T-helper 2 cell treated with Interferon-gamma antibody and Interleukin-4, amounts not matched to agents 5 μg/mL and 100 μg/mL, for 36 hours (primary cell): ENCODE data around the gene CCND1.
A peak's percentile ranks its signal among the peaks of the same experiment; 100 is the strongest.

Experiments
- DNase-seq: peaks from one replicate; pipeline ENCODE4 v3.0.0; 2021; ENCODE audit warnings: low spot score
- H3K27ac Mint-ChIP-seq: one replicate; pipeline ENCODE4 v1.8.0; 2021; ENCODE audit warnings: mild to moderate bottlenecking, mixed read lengths
- H3K27me3 Mint-ChIP-seq: one replicate; pipeline ENCODE4 v1.8.0; 2021; ENCODE audit warnings: low read depth, mixed read lengths
- H3K36me3 Mint-ChIP-seq: one replicate; pipeline ENCODE4 v1.8.0; 2021; ENCODE audit warnings: low read depth, mixed read lengths
- H3K4me1 Mint-ChIP-seq: one replicate; pipeline ENCODE4 v1.8.0; 2021; ENCODE audit warnings: low read depth, mixed read lengths
- H3K4me3 Mint-ChIP-seq: one replicate; pipeline ENCODE4 v1.8.0; 2022; ENCODE audit warnings: mild to moderate bottlenecking, moderate library complexity, mixed read lengths
- H3K9me3 Mint-ChIP-seq: one replicate; pipeline ENCODE4 v1.8.0; 2021; ENCODE audit warnings: mixed read lengths

The CCND1 gene

DNA sequence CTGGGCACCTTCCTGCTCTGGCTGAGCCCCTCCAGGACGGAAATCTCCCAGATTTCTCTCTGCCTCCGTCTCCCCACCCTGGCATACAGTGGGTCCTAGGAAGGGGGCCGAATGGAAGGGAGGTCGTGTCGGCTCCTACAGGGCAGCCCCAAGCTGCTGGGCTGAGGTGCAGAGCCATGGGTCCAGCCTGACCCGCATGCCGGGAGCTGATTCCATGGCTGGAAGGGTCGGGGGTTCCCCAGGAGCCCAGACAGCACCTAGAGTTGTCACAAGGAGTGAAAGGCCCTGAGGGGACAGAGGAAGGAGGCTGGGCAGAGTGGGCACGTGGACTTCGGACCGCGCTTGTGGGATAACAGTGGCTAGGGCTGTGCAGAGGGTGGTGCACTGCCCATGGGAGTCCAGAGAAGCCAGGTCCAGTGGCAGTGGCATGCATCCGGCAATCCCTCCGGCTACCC is 16.5 kb downstream of the CCND1 start:
- Mint-ChIP-seq H3K27ac (no peak overlapping the region), H3K36me3 (no peaks in the 10 kb centered on the region)

DNA sequence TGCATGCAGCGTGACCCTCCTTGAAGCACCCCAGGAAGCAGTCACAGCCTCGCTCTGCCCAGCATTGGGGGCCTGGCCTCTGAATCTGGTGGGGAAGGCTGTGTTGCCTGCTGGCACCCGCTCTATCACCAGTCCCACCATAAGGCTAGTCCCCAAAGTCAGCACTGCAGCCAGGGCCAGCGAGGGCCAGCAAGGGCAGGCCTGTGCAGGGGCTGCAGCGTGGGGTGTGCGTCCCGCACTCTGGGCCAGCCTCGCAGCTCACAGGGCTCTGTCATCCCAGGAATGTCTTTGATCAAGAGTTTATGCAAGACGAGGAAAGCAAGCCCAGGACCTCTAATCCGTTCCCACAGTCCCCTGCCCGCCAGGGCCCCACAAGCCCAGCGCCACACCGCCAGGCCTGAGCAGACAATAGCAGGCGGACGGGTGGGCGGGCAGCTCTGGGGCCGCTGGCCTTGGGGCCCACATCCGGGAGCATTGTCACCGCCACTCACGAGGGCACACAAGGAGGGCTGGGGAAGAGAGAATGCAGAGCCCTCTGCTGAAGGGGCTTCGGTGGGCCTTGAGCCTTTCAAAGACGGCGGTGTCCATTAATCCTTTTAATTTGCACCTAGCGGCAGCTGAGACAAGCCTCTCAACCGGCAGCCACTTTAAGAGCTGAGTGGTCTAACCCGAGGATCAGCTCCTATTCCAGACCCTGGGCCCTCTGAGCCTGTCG is 17.1 kb downstream of the CCND1 start:
- H3K4me3 Mint-ChIP-seq, result no peak overlapping the region
- H3K27me3 Mint-ChIP-seq, result no peaks in the 10 kb centered on the region
- DNase-seq, result no peak
- no peak overlapping the region for H3K27ac Mint-ChIP-seq
- H3K4me1 Mint-ChIP-seq, result no peaks in the 10 kb centered on the region
- no peaks in the 10 kb centered on the region for H3K9me3 Mint-ChIP-seq
- no peaks in the 10 kb centered on the region for H3K36me3 Mint-ChIP-seq

More for the DNA sequence above, 16.5 kb downstream of the CCND1 start:
- H3K9me3 Mint-ChIP-seq, result no peaks in the 10 kb centered on the region
- no peak overlapping the region for H3K4me3 Mint-ChIP-seq
- H3K27me3 Mint-ChIP-seq, result no peaks in the 10 kb centered on the region
- H3K4me1 Mint-ChIP-seq, result no peaks in the 10 kb centered on the region
- no peak for DNase-seq

DNA sequence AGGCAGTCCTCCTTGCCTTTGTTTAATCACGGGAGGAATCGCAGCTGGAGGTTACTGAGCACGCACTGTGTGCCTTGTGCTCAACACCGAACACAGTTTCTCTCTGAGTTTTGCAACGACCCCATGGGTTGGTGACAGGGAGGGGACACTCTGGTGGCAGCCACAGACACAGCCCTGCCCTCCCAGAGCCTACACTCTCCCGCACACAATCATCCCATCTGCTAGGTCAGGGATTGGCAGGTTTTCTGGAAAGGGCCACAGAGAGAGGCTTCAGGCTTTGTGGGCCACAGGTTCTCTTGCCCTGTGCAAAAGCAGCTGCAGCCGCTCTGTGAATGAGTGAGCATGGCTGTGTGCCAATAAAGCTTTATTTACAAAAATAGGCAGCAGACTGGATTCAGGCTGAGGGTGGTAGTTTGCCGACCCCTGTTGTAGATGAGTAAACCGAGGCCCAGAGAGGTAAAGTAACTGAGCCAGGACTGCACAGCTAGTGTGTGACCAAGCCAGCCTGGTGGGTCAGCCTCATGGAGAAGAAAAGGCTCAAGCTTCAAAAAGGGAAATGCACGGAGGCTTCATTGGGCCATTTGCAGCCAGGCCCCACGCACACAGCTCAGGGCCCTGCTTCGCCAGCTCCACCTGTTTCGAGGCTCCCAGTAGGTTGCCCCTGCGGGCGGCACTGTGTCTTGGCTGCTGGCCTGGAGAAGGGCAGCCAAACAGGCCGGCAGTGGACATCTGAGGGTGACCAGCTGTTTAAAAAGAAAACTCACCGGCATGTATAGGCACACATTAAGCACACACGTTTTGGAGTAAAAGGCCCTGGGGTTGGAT is 17.9 kb downstream of the CCND1 start:
- Mint-ChIP-seq H3K27me3 (no peaks in the 10 kb centered on the region), H3K4me1 (no peaks in the 10 kb centered on the region), H3K4me3 (no peak overlapping the region), H3K27ac (no peak overlapping the region), H3K36me3 (peaks cover 3% of the 10 kb centered on the region), H3K9me3 (no peaks in the 10 kb centered on the region)
- DNase-seq, result no peak

GRCh38 chr11:69659591-69659990 is 18.6 kb downstream of the CCND1 start:
- H3K36me3 Mint-ChIP-seq, result peaks cover 3% of the 10 kb centered on the region
- no peaks in the 10 kb centered on the region for H3K27me3 Mint-ChIP-seq
- H3K9me3 Mint-ChIP-seq, result no peaks in the 10 kb centered on the region
- no peak for DNase-seq
- no peaks in the 10 kb centered on the region for H3K4me1 Mint-ChIP-seq
- H3K27ac Mint-ChIP-seq, result no peak overlapping the region
- H3K4me3 Mint-ChIP-seq, result no peak overlapping the region

GRCh38 chr11:69660001-69660500 is 19.1 kb downstream of the CCND1 start:
- no peaks in the 10 kb centered on the region for H3K4me1 Mint-ChIP-seq
- no peak for DNase-seq
- H3K27ac Mint-ChIP-seq, result no peak overlapping the region
- peaks cover 3% of the 10 kb centered on the region for H3K36me3 Mint-ChIP-seq
- no peaks in the 10 kb centered on the region for H3K9me3 Mint-ChIP-seq
- H3K27me3 Mint-ChIP-seq, result no peaks in the 10 kb centered on the region
- no peak overlapping the region for H3K4me3 Mint-ChIP-seq

DNA sequence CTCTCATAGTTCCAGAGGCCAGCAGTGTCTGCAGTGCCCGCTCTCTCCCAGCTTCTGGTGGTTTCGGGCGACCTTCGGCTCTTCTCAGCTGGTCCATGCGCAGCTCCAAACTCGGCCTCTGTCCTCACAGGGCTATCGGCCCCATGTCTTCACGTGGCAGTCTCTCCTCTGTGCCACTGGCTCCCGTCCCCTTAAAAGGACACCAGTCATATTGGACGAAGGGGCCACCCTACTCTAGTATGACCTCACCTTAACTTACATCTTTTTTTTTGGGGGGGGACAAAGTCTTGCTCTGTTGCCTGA is 20.4 kb downstream of the CCND1 start:
- peaks cover 3% of the 10 kb centered on the region for H3K36me3 Mint-ChIP-seq
- H3K9me3 Mint-ChIP-seq, result no peaks in the 10 kb centered on the region
- H3K27me3 Mint-ChIP-seq, result no peaks in the 10 kb centered on the region
- H3K4me1 Mint-ChIP-seq, result no peaks in the 10 kb centered on the region
- H3K27ac Mint-ChIP-seq, result no peak overlapping the region
- DNase-seq, result no peak
- H3K4me3 Mint-ChIP-seq, result no peak overlapping the region

DNA sequence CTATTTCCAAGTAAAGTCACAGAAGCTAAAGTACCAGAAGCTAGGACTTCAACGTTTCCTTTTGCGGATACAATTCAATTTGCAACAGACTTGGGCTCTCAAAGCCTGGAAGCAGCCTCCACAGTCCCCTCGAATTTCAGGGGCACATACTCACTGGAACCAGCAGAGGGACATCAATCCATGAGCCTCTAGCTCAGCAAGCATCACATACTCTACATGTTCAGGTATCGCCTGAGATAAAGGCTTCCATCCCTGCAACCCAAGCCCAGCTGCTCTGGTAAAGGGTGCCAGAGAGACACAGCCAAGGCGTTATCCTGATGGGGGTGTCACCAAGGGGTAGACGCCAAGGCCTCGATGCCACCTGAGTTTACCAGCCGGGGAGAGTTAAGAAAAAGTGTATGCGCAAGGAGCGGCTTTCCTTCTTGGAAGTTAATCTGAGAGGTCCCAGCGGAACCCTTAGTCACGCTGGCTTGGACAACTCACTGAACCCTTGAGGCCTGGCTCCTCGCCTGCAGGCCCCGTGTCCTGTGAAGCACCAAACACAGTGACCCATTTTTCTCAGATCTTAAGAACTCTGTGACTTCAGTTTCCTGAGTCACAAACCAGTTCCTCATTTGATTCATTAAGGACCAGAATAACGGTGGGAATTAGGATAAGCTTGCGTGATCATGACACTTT is 21.2 kb downstream of the CCND1 start:
- Mint-ChIP-seq H3K36me3 (peaks cover 3% of the 10 kb centered on the region), H3K27ac (no peak overlapping the region), H3K9me3 (no peaks in the 10 kb centered on the region), H3K4me3 (no peak overlapping the region), H3K4me1 (no peaks in the 10 kb centered on the region), H3K27me3 (no peaks in the 10 kb centered on the region)
- DNase-seq, result no peak

DNA sequence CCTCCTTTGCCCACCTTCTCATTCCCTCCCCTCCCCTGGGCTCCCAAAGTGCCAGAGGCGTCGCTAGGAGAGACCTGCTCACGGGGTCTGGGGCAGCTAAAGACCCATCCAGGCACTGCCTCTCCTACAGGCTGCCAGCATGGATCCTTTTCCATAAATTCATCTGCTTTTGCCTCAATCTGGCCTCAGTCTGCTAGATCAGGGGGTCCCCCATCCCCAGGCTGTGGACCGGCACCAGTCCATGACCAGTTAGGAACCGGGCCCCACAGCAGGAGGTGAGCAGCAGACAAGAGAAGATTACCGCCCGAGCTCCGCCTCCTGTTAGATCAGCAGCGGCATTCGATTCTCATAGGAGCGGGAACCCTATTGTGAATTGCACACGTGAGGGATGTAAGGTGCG is 21.9 kb downstream of the CCND1 start:
- Mint-ChIP-seq H3K4me1 (no peaks in the 10 kb centered on the region), H3K27ac (no peak overlapping the region), H3K27me3 (no peaks in the 10 kb centered on the region), H3K4me3 (no peak overlapping the region), H3K9me3 (no peaks in the 10 kb centered on the region), H3K36me3 (peaks cover 9% of the 10 kb centered on the region)
- no peak for DNase-seq

GRCh38 chr11:69663326-69663725 is 22.4 kb downstream of the CCND1 start:
- Mint-ChIP-seq H3K36me3 (peaks cover 10% of the 10 kb centered on the region), H3K27me3 (no peaks in the 10 kb centered on the region), H3K9me3 (no peaks in the 10 kb centered on the region), H3K27ac (no peak overlapping the region), H3K4me1 (no peaks in the 10 kb centered on the region), H3K4me3 (no peak overlapping the region)
- DNase-seq, result no peak

DNA sequence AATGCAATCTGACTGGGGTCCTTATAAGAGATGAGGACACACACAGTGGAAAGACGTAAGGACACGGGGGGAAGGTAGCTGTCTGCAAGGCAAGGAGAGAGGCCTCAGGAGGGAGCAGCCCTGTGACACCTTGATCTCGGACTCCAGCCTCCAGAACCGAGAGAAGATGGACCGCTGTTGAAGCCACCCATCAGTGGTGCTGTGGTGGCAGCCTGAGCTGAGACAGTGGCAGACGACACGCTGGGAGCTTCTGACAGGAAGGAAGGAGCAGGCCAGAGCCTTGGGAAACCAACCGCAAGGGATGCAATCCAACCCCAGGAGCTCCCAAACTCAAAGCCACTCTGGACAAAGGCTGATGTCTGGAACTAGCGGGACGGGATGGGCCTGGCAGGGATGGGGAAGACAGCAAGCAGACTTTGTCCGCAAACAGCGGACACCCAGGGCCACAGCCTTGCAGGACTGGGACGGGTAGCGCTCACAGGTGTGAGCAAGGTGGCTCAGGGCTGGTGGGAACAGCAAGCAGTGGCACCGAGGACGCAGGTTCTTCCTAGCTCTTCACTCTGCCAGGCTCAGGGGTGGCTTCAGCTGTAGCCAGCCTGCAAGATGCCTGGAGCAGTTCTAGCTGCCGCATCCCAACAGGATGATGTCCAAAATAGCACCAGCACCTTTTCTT is 23.3 kb downstream of the CCND1 start:
- no peaks in the 10 kb centered on the region for H3K9me3 Mint-ChIP-seq
- no peaks in the 10 kb centered on the region for H3K27me3 Mint-ChIP-seq
- no peak for DNase-seq
- peaks cover 10% of the 10 kb centered on the region for H3K36me3 Mint-ChIP-seq
- H3K27ac Mint-ChIP-seq, result no peak overlapping the region
- no peaks in the 10 kb centered on the region for H3K4me1 Mint-ChIP-seq
- H3K4me3 Mint-ChIP-seq, result no peak overlapping the region

- H3K36me3 Mint-ChIP-seq, result peaks cover 10% of the 10 kb centered on the region
- peak overlapping the region; percentile 11 for H3K27ac Mint-ChIP-seq
Observed at GRCh38 chr11:69664901-69665300, 23.9 kb downstream of the CCND1 start.

DNA sequence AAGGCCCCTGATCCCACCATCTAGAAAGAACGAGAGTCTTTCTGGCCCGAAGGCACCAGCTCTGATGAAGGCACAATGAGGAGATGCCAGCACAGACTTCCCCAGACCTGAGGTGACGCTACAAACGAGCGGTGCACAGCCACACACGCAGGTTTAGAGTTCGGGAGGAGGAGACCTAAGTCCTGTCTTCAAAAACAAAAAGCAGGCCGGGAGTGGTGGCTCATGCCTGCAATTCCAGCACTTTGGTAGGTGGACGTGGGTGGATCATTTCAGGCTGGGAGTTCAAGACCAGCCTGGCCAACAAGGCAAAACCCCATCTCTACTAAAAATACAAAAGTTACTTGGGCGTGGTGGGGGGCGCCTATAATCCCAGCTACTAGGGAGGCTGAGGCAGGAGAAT is 24.7 kb downstream of the CCND1 start:
- peaks cover 17% of the 10 kb centered on the region for H3K36me3 Mint-ChIP-seq
- no peak for DNase-seq

More at GRCh38 chr11:69664901-69665300, 23.9 kb downstream of the CCND1 start:
- DNase-seq, result no peak
- Mint-ChIP-seq H3K4me1 (peaks cover 1% of the 10 kb centered on the region), H3K9me3 (no peaks in the 10 kb centered on the region), H3K4me3 (no peak overlapping the region), H3K27me3 (no peaks in the 10 kb centered on the region)

DNA sequence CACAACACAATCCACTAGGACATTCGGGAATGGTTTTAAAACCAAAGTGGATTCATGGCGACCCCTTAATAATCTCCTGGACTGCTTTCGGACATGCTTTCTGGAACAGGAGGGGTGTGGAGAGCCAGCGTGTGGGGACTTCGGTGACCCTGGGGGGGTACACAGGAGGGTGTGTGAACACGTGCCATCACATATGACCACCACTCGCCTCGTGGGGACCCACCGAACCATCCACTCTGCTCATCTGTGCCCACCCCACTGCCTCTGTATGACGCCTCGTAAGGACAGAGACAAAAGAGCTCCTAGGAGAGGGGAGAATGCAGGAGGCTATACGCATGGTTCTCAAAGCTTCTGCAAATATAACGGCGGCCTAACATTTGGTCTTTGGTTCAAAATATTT is 25.3 kb downstream of the CCND1 start:
- H3K27me3 Mint-ChIP-seq, result no peaks in the 10 kb centered on the region
- H3K4me3 Mint-ChIP-seq, result no peak overlapping the region

More for the DNA sequence above, 24.7 kb downstream of the CCND1 start:
- no peaks in the 10 kb centered on the region for H3K27me3 Mint-ChIP-seq
- no peaks in the 10 kb centered on the region for H3K9me3 Mint-ChIP-seq
- no peak overlapping the region for H3K27ac Mint-ChIP-seq
- peaks cover 6% of the 10 kb centered on the region for H3K4me1 Mint-ChIP-seq
- no peak overlapping the region for H3K4me3 Mint-ChIP-seq

More for the DNA sequence above, 25.3 kb downstream of the CCND1 start:
- H3K27ac Mint-ChIP-seq, result no peak overlapping the region
- peaks cover 6% of the 10 kb centered on the region for H3K4me1 Mint-ChIP-seq
- no peak for DNase-seq
- peaks cover 17% of the 10 kb centered on the region for H3K36me3 Mint-ChIP-seq
- no peaks in the 10 kb centered on the region for H3K9me3 Mint-ChIP-seq
